ENCODE data around the gene BRAF.
A peak's percentile ranks its signal among the peaks of the same experiment; 100 is the strongest.

BRAF gene

GRCh38 chr7:140672382-140673062, 252.2 kb downstream of the BRAF start, which contains the start of gene ADCK2:
TSS of gene ADCK2 (plus strand) at chr7:140672945. CDS start at chr7:140673331, 386 bp downstream.
- DNase-seq = peak; percentile 23 to 94 (median 62)

GRCh38 chr7:140671966-140672365, 252.8 kb downstream of the BRAF start:
- intact Hi-C loops (cut with DNase I) = loop anchor here (10.0 kb wide), 2 partner anchors 143 to 253 kb away; partner anchors contain the start of gene BRAF
- peak in 1 of 10 donors; percentile 82 for DNase-seq

More at GRCh38 chr7:140672382-140673062, 252.2 kb downstream of the BRAF start, which contains the start of gene ADCK2:
- intact Hi-C loops (cut with DNase I) = loop anchor here (10.0 kb wide), 2 partner anchors 142 to 252 kb away; partner anchors contain the start of gene BRAF

- no peak for DNase-seq
- intact Hi-C loops (cut with DNase I) = loop anchor here (10.0 kb wide), 2 partner anchors 144 to 254 kb away; partner anchors contain the start of gene BRAF
Measured at GRCh38 chr7:140670343-140670935, 254.3 kb downstream of the BRAF start.

- intact Hi-C loops (cut with DNase I) = loop anchor here (10.0 kb wide), 2 partner anchors 145 to 255 kb away; partner anchors contain the start of gene BRAF
- peak in 1 of 10 donors; percentile 50 for DNase-seq
Measured at GRCh38 chr7:140669862-140670261, 254.9 kb downstream of the BRAF start.

- no peak for DNase-seq
- intact Hi-C loops (cut with DNase I) = no loop called here
Measured at GRCh38 chr7:140669352-140669751, 255.4 kb downstream of the BRAF start.
